K562 (cell line): ENCODE results near the gene ARHGAP9. TPM values are rescaled to one million over a fixed set of nuclear protein-coding genes. Genes with fewer than 3 reads are reported as not detected.

Source experiments
- CBX1 ChIP-seq: sonication (generic); IDR thresholded peaks from 2 replicates; pipeline ENCODE4 v1.6.1; 2016; ENCODE audit warnings: antibody characterized with exemption, low read depth, mild to moderate bottlenecking
- CBX5 ChIP-seq: IDR thresholded peaks from 2 replicates; pipeline ENCODE4 v1.6.1; 2014; ENCODE audit warnings: low read depth, borderline replicate concordance
- CEBPG ChIP-seq, 3 experiments: fragments of 200-800 bp in 1 of 3; sonication (Bioruptor generic) in 1 of 3; sonication (generic) in 1 of 3; formaldehyde crosslinking in 1 of 3; IDR thresholded peaks in 2 of 3; conservative IDR thresholded peaks in 1 of 3; 2 replicates each; pipeline versions ENCODE4 v1.6.1 to v1.8.0; 2016 to 2022; ENCODE audit warnings: missing compliant biosample characterization in 2 of 3, missing genetic modification characterization in 2 of 3, mild to moderate bottlenecking in 1 of 3, missing genetic modification reagents in 1 of 3
- DIDO1 ChIP-seq: fragments of 450-650 bp; IDR thresholded peaks from 2 replicates; pipeline ENCODE4 v1.6.1; 2016; ENCODE audit warnings: low read depth, missing biosample characterization, missing genetic modification characterization
- HNRNPUL1 ChIP-seq: fragments of 200-400 bp; formaldehyde crosslinking; IDR thresholded peaks from 2 replicates; pipeline ENCODE4 v1.6.1; 2017; ENCODE audit warnings: low read length
- KAT7 ChIP-seq: sonication (generic); formaldehyde crosslinking; IDR thresholded peaks from 2 replicates; pipeline ENCODE4 v1.8.0; 2022; ENCODE audit warnings: missing genetic modification reagents, mild to moderate bottlenecking, borderline replicate concordance
- MCM2 ChIP-seq: fragments of 450-650 bp; IDR thresholded peaks from 2 replicates; pipeline ENCODE4 v1.6.1; 2017; ENCODE audit warnings: low read depth, mild to moderate bottlenecking
- MTF1 ChIP-seq: fragments of 250-450 bp; sonication (Bioruptor Pico); IDR thresholded peaks from 2 replicates; pipeline ENCODE4 v1.9.0; 2021; ENCODE audit warnings: moderate library complexity, mild to moderate bottlenecking, inconsistent platforms, borderline replicate concordance
- NR2C2 ChIP-seq, 2 experiments: fragments of 200-800 bp in 1 of 2; sonication (Bioruptor generic) in 1 of 2; sonication (generic) in 1 of 2; formaldehyde crosslinking in 1 of 2; IDR thresholded peaks; 2 replicates each; pipeline versions ENCODE4 v1.6.1 to v1.8.0; 2016 to 2022; ENCODE audit warnings: mild to moderate bottlenecking in 1 of 2, missing compliant biosample characterization in 1 of 2, missing genetic modification characterization in 1 of 2, missing genetic modification reagents in 1 of 2
- SIN3A ChIP-seq, 2 experiments: fragments of 150-350 bp in 1 of 2; IDR thresholded peaks; 2 replicates each; pipeline ENCODE4 v1.6.1; 2011 to 2016; ENCODE audit warnings: borderline replicate concordance in 2 of 2, low read depth in 2 of 2, low read length in 2 of 2, mild to moderate bottlenecking in 2 of 2, moderate library complexity in 2 of 2; ENCODE audit not compliant: control insufficient read depth in 1 of 2
- TAF1 ChIP-seq: IDR thresholded peaks from 2 replicates; pipeline ENCODE4 v1.6.1; 2011; ENCODE audit warnings: mild to moderate bottlenecking, low read length, moderate library complexity; ENCODE audit not compliant: insufficient read depth, control insufficient read depth, severe bottlenecking; ENCODE audit errors: extremely low read depth
- TCF7L2 ChIP-seq: fragments of 150-350 bp; IDR thresholded peaks from 2 replicates; pipeline ENCODE4 v1.6.1; 2016; ENCODE audit warnings: low read depth, mild to moderate bottlenecking, low read length, moderate library complexity
- ZBTB17 ChIP-seq: fragments of 450-650 bp; formaldehyde crosslinking; IDR thresholded peaks from 2 replicates; pipeline ENCODE4 v1.4.0; 2020; ENCODE audit warnings: mild to moderate bottlenecking
- ZNF140 ChIP-seq: fragments of 250-450 bp; sonication (Bioruptor Pico); IDR thresholded peaks from 2 replicates; pipeline ENCODE4 v1.8.0; 2021; ENCODE audit warnings: moderate library complexity, mild to moderate bottlenecking, inconsistent platforms
- ZNF436 ChIP-seq: fragments of 250-450, 450-650 bp; sonication (Bioruptor Pico); formaldehyde crosslinking; IDR thresholded peaks from 2 replicates; pipeline ENCODE4 v1.7.0; 2020; ENCODE audit warnings: mild to moderate bottlenecking
- ZNF561 ChIP-seq: fragments of 450-650 bp; formaldehyde crosslinking; conservative IDR thresholded peaks from 2 replicates; pipeline ENCODE4 v1.4.0; 2020; ENCODE audit warnings: mild to moderate bottlenecking, moderate library complexity
- polyA plus RNA-seq, 8 experiments: library from polyadenylated mRNA; depleted of rRNA in 4 of 8; stranded (reverse) in 5 of 8; unstranded in 3 of 8; fragments of >200 nt; fragmentation: Nextera tagmentation in 2 of 8; fragmentation: Illumina TruSeq in 1 of 8; extraction: Ambion mirVana in 2 of 8; extraction: Trizol in 1 of 8; gene quantifications; 2 replicates each; pipeline versions ENCODE4 v1.2.1 to v1.2.3, GENCODE V29; 2011 to 2014; ENCODE audit warnings: inconsistent platforms in 1 of 8, missing spikeins in 1 of 8
- total RNA-seq, 7 experiments: library from RNA; depleted of rRNA in 6 of 7; stranded (reverse); fragments of >200 nt in 6 of 7; fragmentation: Illumina TruSeq in 2 of 7; extraction: Trizol in 2 of 7; gene quantifications; 2 replicates each; pipeline versions ENCODE4 v1.2.1 to v1.2.3, GENCODE V29; 2011 to 2021; ENCODE audit warnings: low replicate concordance in 1 of 7
- TF ChIP-seq, protein P1 (sequence below): fragments of 450-650 bp; IDR thresholded peaks from 2 replicates; pipeline ENCODE4 v1.6.1; 2016; ENCODE audit warnings: antibody characterized with exemption
- TF ChIP-seq, protein P2 (sequence below): fragments of 200-800 bp; sonication (Bioruptor generic); IDR thresholded peaks from 2 replicates; pipeline ENCODE4 v1.6.1; 2017; ENCODE audit warnings: missing genetic modification characterization, missing compliant biosample characterization
- TF ChIP-seq, protein P3 (sequence below): IDR thresholded peaks from 2 replicates; pipeline ENCODE4 v1.6.1; 2016; ENCODE audit warnings: missing genetic modification characterization, missing compliant biosample characterization
- TF ChIP-seq, protein P4 (sequence below): sonication (generic); formaldehyde crosslinking; IDR thresholded peaks from 2 replicates; pipeline ENCODE4 v1.8.1; 2022; ENCODE audit warnings: missing genetic modification reagents

ARHGAP9 gene
- total and polyA plus RNA-seq, 9 of the 15 experiments (the other 6 are each of a cell fraction or from before 2014, with no cell fraction given) = 1.5 to 10.2 (median 5.1) TPM

GRCh38 chr12:57430112-57430930, 49.3 kb downstream of the ARHGAP9 start (continued):
- TF ChIP-seq, protein P1, sequence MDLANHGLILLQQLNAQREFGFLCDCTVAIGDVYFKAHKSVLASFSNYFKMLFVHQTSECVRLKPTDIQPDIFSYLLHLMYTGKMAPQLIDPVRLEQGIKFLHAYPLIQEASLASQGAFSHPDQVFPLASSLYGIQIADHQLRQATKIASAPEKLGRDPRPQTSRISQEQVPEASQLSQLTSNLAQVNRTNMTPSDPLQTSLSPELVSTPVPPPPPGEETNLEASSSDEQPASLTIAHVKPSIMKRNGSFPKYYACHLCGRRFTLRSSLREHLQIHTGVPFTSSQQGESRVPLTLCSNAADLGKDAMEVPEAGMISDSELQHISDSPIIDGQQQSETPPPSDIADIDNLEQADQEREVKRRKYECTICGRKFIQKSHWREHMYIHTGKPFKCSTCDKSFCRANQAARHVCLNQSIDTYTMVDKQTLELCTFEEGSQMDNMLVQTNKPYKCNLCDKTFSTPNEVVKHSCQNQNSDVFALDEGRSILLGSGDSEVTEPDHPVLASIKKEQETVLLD = no peak
- TF ChIP-seq MTF1 (CRISPR knock-in tag) = no peak
- TF ChIP-seq TAF1 = peak; percentile 57
- TF ChIP-seq MCM2 = no peak
- no peak for TF ChIP-seq NR2C2 (CRISPR knock-in tag; IDR thresholded peaks at IDR 0.05)
- peak; percentile 51; the same call in 1 of the 2 replicates for TF ChIP-seq NR2C2 (tag; IDR thresholded peaks at IDR 0.05)
- no peak for TF ChIP-seq CEBPG (CRISPR knock-in tag; IDR thresholded peaks at IDR 0.05)
- no peak for TF ChIP-seq CEBPG (tag; conservative IDR thresholded peaks at IDR 0.05 in 1 of 2, IDR thresholded peaks at IDR 0.05 in 1 of 2)
- no peak for TF ChIP-seq ZNF561 (CRISPR knock-in tag)
- TF ChIP-seq SIN3A (IDR thresholded peaks at IDR 0.05; ENCODE audit: borderline replicate concordance in 2 of 2, control insufficient read depth in 1 of 2, low read depth in 2 of 2, low read length in 2 of 2) = peak in 1 of 2 experiments; percentile 62; a peak in 2 of 4 replicates
- no peak for TF ChIP-seq CBX5
- TF ChIP-seq, protein P2, sequence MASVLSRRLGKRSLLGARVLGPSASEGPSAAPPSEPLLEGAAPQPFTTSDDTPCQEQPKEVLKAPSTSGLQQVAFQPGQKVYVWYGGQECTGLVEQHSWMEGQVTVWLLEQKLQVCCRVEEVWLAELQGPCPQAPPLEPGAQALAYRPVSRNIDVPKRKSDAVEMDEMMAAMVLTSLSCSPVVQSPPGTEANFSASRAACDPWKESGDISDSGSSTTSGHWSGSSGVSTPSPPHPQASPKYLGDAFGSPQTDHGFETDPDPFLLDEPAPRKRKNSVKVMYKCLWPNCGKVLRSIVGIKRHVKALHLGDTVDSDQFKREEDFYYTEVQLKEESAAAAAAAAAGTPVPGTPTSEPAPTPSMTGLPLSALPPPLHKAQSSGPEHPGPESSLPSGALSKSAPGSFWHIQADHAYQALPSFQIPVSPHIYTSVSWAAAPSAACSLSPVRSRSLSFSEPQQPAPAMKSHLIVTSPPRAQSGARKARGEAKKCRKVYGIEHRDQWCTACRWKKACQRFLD (CRISPR knock-in tag) = no peak; the same call in 1 of the 2 replicates
- 0 out of 2 replicates have a peak, but pooled peaks have one; percentile 27 for TF ChIP-seq CBX1
- TF ChIP-seq, protein P3, sequence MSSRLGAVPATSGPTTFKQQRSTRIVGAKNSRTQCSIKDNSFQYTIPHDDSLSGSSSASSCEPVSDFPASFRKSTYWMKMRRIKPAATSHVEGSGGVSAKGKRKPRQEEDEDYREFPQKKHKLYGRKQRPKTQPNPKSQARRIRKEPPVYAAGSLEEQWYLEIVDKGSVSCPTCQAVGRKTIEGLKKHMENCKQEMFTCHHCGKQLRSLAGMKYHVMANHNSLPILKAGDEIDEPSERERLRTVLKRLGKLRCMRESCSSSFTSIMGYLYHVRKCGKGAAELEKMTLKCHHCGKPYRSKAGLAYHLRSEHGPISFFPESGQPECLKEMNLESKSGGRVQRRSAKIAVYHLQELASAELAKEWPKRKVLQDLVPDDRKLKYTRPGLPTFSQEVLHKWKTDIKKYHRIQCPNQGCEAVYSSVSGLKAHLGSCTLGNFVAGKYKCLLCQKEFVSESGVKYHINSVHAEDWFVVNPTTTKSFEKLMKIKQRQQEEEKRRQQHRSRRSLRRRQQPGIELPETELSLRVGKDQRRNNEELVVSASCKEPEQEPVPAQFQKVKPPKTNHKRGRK (tag) = 0 out of 2 replicates have a peak, but pooled peaks have one; percentile 57
- TF ChIP-seq TCF7L2 = no peak
- no peak for TF ChIP-seq ZNF140
- TF ChIP-seq, protein P4, sequence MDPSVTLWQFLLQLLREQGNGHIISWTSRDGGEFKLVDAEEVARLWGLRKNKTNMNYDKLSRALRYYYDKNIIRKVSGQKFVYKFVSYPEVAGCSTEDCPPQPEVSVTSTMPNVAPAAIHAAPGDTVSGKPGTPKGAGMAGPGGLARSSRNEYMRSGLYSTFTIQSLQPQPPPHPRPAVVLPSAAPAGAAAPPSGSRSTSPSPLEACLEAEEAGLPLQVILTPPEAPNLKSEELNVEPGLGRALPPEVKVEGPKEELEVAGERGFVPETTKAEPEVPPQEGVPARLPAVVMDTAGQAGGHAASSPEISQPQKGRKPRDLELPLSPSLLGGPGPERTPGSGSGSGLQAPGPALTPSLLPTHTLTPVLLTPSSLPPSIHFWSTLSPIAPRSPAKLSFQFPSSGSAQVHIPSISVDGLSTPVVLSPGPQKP = no peak
- no peak for TF ChIP-seq HNRNPUL1
- TF ChIP-seq ZNF436 = no peak
- TF ChIP-seq KAT7 (CRISPR knock-in tag) = no peak
- no peak for TF ChIP-seq DIDO1 (tag)
- 0 out of 2 replicates have a peak, but pooled peaks have one; percentile 33 for TF ChIP-seq ZBTB17 (CRISPR knock-in tag)
